HuH-7.5 (cell line): ENCODE results near the gene STAT4.
A peak's percentile ranks its signal among the peaks of the same experiment; 100 is the strongest.

ENCODE experiments used
- DNase-seq: peaks from one replicate; pipeline ENCODE4 v3.0.0; 2011; ENCODE audit warnings: low spot score

The STAT4 gene

GRCh38 chr2:191014653-191015020 lies 136.2 kb downstream of the STAT4 start:
- no peak for DNase-seq

GRCh38 chr2:191013932-191014652 lies 136.7 kb downstream of the STAT4 start, which contains the start of gene STAT1:
Gene STAT1, minus strand, starts transcription at chr2:191014171. Its CDS starts 4,168 bp downstream, at chr2:191010003.
- peak; percentile 89 for DNase-seq

GRCh38 chr2:191013682-191013931 lies 137.2 kb downstream of the STAT4 start:
- DNase-seq = no peak

GRCh38 chr2:191012845-191013681 lies 137.7 kb downstream of the STAT4 start:
- DNase-seq = peak; percentile 23

GRCh38 chr2:191012346-191012745 lies 138.4 kb downstream of the STAT4 start:
- no peak for DNase-seq

- DNase-seq = no peak
These were observed 139.6 kb downstream of the STAT4 start for GRCh38 chr2:191010887-191011885.

- no peak for DNase-seq
These were observed 141.0 kb downstream of the STAT4 start for GRCh38 chr2:191009541-191010374.

GRCh38 chr2:191008286-191008685 lies 142.5 kb downstream of the STAT4 start:
- DNase-seq = no peak

- no peak for DNase-seq
These were observed 143.6 kb downstream of the STAT4 start for GRCh38 chr2:191006997-191007783.

GRCh38 chr2:191006297-191006696 lies 144.5 kb downstream of the STAT4 start:
- no peak for DNase-seq

GRCh38 chr2:191003405-191004309 lies 147.1 kb downstream of the STAT4 start:
- no peak for DNase-seq

- no peak for DNase-seq
These were observed 149.2 kb downstream of the STAT4 start for GRCh38 chr2:191001624-191002023.

GRCh38 chr2:191001032-191001431 lies 149.8 kb downstream of the STAT4 start:
- no peak for DNase-seq

- DNase-seq = no peak
These were observed 150.7 kb downstream of the STAT4 start for GRCh38 chr2:190999949-191000665.

- no peak for DNase-seq
These were observed 151.7 kb downstream of the STAT4 start for GRCh38 chr2:190999058-190999457.

- DNase-seq = no peak
These were observed 153.2 kb downstream of the STAT4 start for GRCh38 chr2:190997526-190998113.

- no peak for DNase-seq
These were observed 153.8 kb downstream of the STAT4 start for GRCh38 chr2:190996947-190997346.

- DNase-seq = peak; percentile 63
These were observed 154.4 kb downstream of the STAT4 start for GRCh38 chr2:190996338-190996946.
